HG03521 (cell line): ENCODE data around the gene SRRM5.
"Not testable (repeated sequence)": the region's sequence is repeated elsewhere in the genome, so short reads cannot be mapped to it uniquely, and the experiment has no call there.

Source experiments
- ATAC-seq: cut with Tn5 transposase; IDR thresholded peaks from one replicate; pipeline ENCODE4 v1.9.1; 2021; ENCODE audit warnings: mild to moderate bottlenecking, moderate library complexity; ENCODE audit not compliant: unreplicated experiment

The SRRM5 gene

GRCh38 chr19:43636121-43636683, 24.3 kb downstream of the SRRM5 start:
- ATAC-seq: no peak

- ATAC-seq: no peak
These were observed 26.5 kb downstream of the SRRM5 start for GRCh38 chr19:43638214-43638994.

- ATAC-seq: no peak
These were observed 27.2 kb downstream of the SRRM5 start for GRCh38 chr19:43638995-43639518.

GRCh38 chr19:43639519-43640423, 27.9 kb downstream of the SRRM5 start, which contains the start of gene CADM4:
Gene CADM4, minus strand, starts transcription at chr19:43639850. Its CDS starts 60 bp downstream, at chr19:43639790.
- no peak for ATAC-seq

- no peak for ATAC-seq
These were observed 28.5 kb downstream of the SRRM5 start for GRCh38 chr19:43640424-43640757.

- ATAC-seq: no peak
These were observed 29.4 kb downstream of the SRRM5 start for GRCh38 chr19:43641333-43641732.

GRCh38 chr19:43642531-43642930, 30.6 kb downstream of the SRRM5 start:
- ATAC-seq: no peak

GRCh38 chr19:43643326-43643725, 31.4 kb downstream of the SRRM5 start:
- ATAC-seq: no peak

GRCh38 chr19:43644181-43644580, 32.3 kb downstream of the SRRM5 start:
- ATAC-seq: no peak

- no peak for ATAC-seq
These were observed 36.7 kb downstream of the SRRM5 start for GRCh38 chr19:43648633-43649032.

GRCh38 chr19:43649514-43649913, 37.6 kb downstream of the SRRM5 start:
- ATAC-seq: no peak

- not testable (repeated sequence) for ATAC-seq
These were observed 38.4 kb downstream of the SRRM5 start for GRCh38 chr19:43650276-43650675.

GRCh38 chr19:43651758-43652545, 40.1 kb downstream of the SRRM5 start:
- ATAC-seq: no peak

- ATAC-seq: no peak
These were observed 40.6 kb downstream of the SRRM5 start for GRCh38 chr19:43652546-43652874.

GRCh38 chr19:43656436-43656835, 44.5 kb downstream of the SRRM5 start:
- no peak for ATAC-seq

GRCh38 chr19:43658001-43658400, 46.1 kb downstream of the SRRM5 start:
- no peak for ATAC-seq

- ATAC-seq: no peak
These were observed 46.6 kb downstream of the SRRM5 start for GRCh38 chr19:43658494-43658893.

GRCh38 chr19:43660301-43660970, 48.5 kb downstream of the SRRM5 start:
- no peak for ATAC-seq

- ATAC-seq: no peak
These were observed 49.1 kb downstream of the SRRM5 start for GRCh38 chr19:43660971-43661360.

GRCh38 chr19:43662487-43662886, 50.6 kb downstream of the SRRM5 start:
- no peak for ATAC-seq
